Karpas-422 (cell line): ENCODE measurements around the gene KDM3A. TPM values are rescaled to one million over a fixed set of nuclear protein-coding genes. Genes with fewer than 3 reads are reported as not detected.

Experiments
- DNase-seq: peaks from one replicate; pipeline ENCODE4 v3.0.0-alpha.2; 2015
- H2AFZ ChIP-seq: fragments of 200-600 bp; sonication (generic); 2 replicates; pipeline ENCODE4 v1.6.1; 2014; ENCODE audit warnings: antibody characterized with exemption, low read length, mixed read lengths
- H3K27ac ChIP-seq: fragments of 200-600 bp; sonication (generic); 2 replicates; pipeline ENCODE4 v1.5.1; 2014; ENCODE audit warnings: mild to moderate bottlenecking, low read length, moderate library complexity
- H3K27me3 ChIP-seq: fragments of 200-600 bp; sonication (generic); 2 replicates; pipeline ENCODE4 v1.6.1; 2014; ENCODE audit warnings: low read length, mixed read lengths
- H3K36me3 ChIP-seq: fragments of 200-600 bp; sonication (generic); 2 replicates; pipeline ENCODE4 v1.6.1; 2014; ENCODE audit warnings: low read length, mixed read lengths; ENCODE audit not compliant: insufficient read depth
- H3K4me1 ChIP-seq: fragments of 200-600 bp; sonication (generic); 2 replicates; pipeline ENCODE4 v1.6.1; 2014; ENCODE audit warnings: mild to moderate bottlenecking, low read length, mixed read lengths
- H3K4me2 ChIP-seq: fragments of 200-600 bp; sonication (generic); 2 replicates; pipeline ENCODE4 v1.6.1; 2014; ENCODE audit warnings: low read length, low read depth, mild to moderate bottlenecking; ENCODE audit not compliant: poor library complexity, severe bottlenecking
- H3K4me3 ChIP-seq: fragments of 200-600 bp; sonication (generic); 2 replicates; pipeline ENCODE4 v1.5.1; 2014; ENCODE audit warnings: mild to moderate bottlenecking, antibody characterized with exemption, low read length, mixed read lengths
- H3K79me2 ChIP-seq: fragments of 200-600 bp; sonication (generic); 2 replicates; pipeline ENCODE4 v1.6.1; 2014; ENCODE audit warnings: mild to moderate bottlenecking, low read length, mixed read lengths
- H3K9ac ChIP-seq: fragments of 200-600 bp; sonication (generic); 2 replicates; pipeline ENCODE4 v1.6.0; 2014; ENCODE audit warnings: low read length
- H3K9me2 ChIP-seq: fragments of 200-600 bp; sonication (generic), shearing (Covaris generic); replicated peaks from 2 replicates; pipeline ENCODE4 v1.6.0; 2014; ENCODE audit warnings: mild to moderate bottlenecking, low read length, moderate library complexity; ENCODE audit not compliant: insufficient read depth
- H3K9me3 ChIP-seq: fragments of 300-700, 200-600 bp; sonication (generic); 2 replicates; pipeline ENCODE4 v1.6.1; 2014; ENCODE audit warnings: low read length, mixed read lengths
- H4K20me1 ChIP-seq: fragments of 200-600 bp; sonication (generic); 2 replicates; pipeline ENCODE4 v1.6.1; 2014; ENCODE audit warnings: mild to moderate bottlenecking, antibody characterized with exemption, low read length, low read depth; ENCODE audit not compliant: insufficient read depth
- total RNA-seq: library from RNA; depleted of rRNA; stranded (reverse); fragments of >200 nt; shearing (Covaris generic); gene quantifications from 2 replicates; pipeline ENCODE4 v1.2.3, GENCODE V29; 2014; ENCODE audit warnings: low replicate concordance

The KDM3A gene
- total RNA-seq, 1 experiment from 2014 or later = 154 TPM

- Histone ChIP-seq H3K9ac (no peak overlapping the region), H4K20me1 (no peaks in the 10 kb centered on the region), H3K27ac (no peak overlapping the region), H3K9me3 (peaks cover 11% of the 10 kb centered on the region; the same call in 1 of the 2 replicates), H3K79me2 (peaks cover 20% of the 10 kb centered on the region), H3K4me1 (no peaks in the 10 kb centered on the region; the same call in 1 of the 2 replicates), H3K4me2 (no peak overlapping the region), H3K36me3 (peaks cover 78% of the 10 kb centered on the region), H3K4me3 (no peak overlapping the region), H3K9me2 (no peaks in the 10 kb centered on the region), H3K27me3 (no peaks in the 10 kb centered on the region), H2AFZ (no peak overlapping the region)
- DNase-seq = no peak
Observed at GRCh38 chr2:86499326-86499725, 58.2 kb downstream of the KDM3A start.

- H3K27me3 ChIP-seq = no peaks in the 10 kb centered on the region
- no peak overlapping the region for H3K9ac ChIP-seq
- H4K20me1 ChIP-seq = no peaks in the 10 kb centered on the region
- H3K9me2 ChIP-seq = no peaks in the 10 kb centered on the region
- H3K27ac ChIP-seq = no peak overlapping the region
- no peaks in the 10 kb centered on the region; the same call in 1 of the 2 replicates for H3K4me1 ChIP-seq
- H3K79me2 ChIP-seq = peaks cover 14% of the 10 kb centered on the region
- H3K4me3 ChIP-seq = no peak overlapping the region
- H3K4me2 ChIP-seq = no peak overlapping the region
- peaks cover 11% of the 10 kb centered on the region; the same call in 1 of the 2 replicates for H3K9me3 ChIP-seq
- H2AFZ ChIP-seq = no peak overlapping the region
- H3K36me3 ChIP-seq = peaks cover 76% of the 10 kb centered on the region
- DNase-seq = peak; percentile 59
Observed at GRCh38 chr2:86500325-86501083, 59.3 kb downstream of the KDM3A start.

DNA sequence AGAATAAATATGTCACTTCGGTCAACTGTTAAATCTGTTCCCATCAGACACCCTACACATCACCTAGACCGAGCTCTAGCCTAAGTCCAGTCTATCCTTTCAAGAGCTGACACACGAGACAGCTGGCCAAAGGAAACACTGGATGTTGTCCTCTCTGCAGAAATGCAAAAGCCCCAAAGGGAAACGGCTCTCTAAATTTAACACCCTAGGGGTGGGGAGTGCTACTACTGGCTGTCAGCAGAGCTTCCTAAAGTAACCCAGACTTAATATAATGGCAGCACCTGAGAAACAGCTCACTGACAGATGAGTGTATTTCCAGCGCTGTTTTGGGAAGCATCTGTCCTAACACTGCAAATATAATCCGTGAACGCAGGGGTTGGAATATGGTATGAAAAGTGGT lies 66.4 kb downstream of the KDM3A start:
- Histone ChIP-seq H3K79me2 (peaks cover 9% of the 10 kb centered on the region), H3K9me2 (no peaks in the 10 kb centered on the region), H3K27me3 (no peaks in the 10 kb centered on the region), H3K4me1 (no peaks in the 10 kb centered on the region), H3K4me2 (no peak overlapping the region), H3K27ac (no peak overlapping the region), H3K36me3 (peaks cover 30% of the 10 kb centered on the region), H2AFZ (no peak overlapping the region), H3K9me3 (no peaks in the 10 kb centered on the region), H3K9ac (no peak overlapping the region), H3K4me3 (no peak overlapping the region), H4K20me1 (no peaks in the 10 kb centered on the region)
- DNase-seq = no peak

GRCh38 chr2:86510436-86510933 lies 69.3 kb downstream of the KDM3A start:
- H2AFZ ChIP-seq = no peak overlapping the region
- H4K20me1 ChIP-seq = no peaks in the 10 kb centered on the region
- H3K9me2 ChIP-seq = no peaks in the 10 kb centered on the region
- H3K36me3 ChIP-seq = peaks cover 12% of the 10 kb centered on the region; the same call in 1 of the 2 replicates
- DNase-seq = no peak
- H3K9ac ChIP-seq = no peak overlapping the region
- peaks cover 34% of the 10 kb centered on the region for H3K79me2 ChIP-seq
- no peak overlapping the region for H3K4me3 ChIP-seq
- no peaks in the 10 kb centered on the region for H3K4me1 ChIP-seq
- no peak overlapping the region for H3K27ac ChIP-seq
- H3K27me3 ChIP-seq = no peaks in the 10 kb centered on the region
- no peak overlapping the region for H3K4me2 ChIP-seq
- no peaks in the 10 kb centered on the region for H3K9me3 ChIP-seq

DNA sequence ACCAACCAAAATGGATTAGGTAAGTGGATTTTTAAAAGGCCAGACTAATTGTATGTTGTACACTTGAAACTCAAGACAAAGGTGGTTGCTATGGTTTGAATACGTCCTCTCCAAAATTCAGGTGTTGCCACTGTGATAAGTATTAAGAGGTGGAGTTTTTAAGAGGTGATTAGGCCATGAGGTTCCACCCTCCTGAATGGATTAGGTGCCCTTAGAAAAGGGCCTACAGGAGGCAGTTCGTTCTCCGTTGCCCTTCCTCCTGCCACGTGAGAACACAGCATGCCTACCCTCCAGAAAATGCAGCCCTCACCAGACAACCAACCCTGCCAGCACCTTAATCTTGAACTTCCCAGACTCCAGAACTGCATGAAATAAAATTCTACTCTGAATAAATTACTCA lies 70.9 kb downstream of the KDM3A start:
- no peak overlapping the region for H3K4me3 ChIP-seq
- H3K9me2 ChIP-seq = no peaks in the 10 kb centered on the region
- H4K20me1 ChIP-seq = no peaks in the 10 kb centered on the region
- H3K36me3 ChIP-seq = peaks cover 12% of the 10 kb centered on the region; the same call in 1 of the 2 replicates
- peaks cover 43% of the 10 kb centered on the region for H3K79me2 ChIP-seq
- H3K9ac ChIP-seq = no peak overlapping the region
- no peak overlapping the region for H2AFZ ChIP-seq
- no peaks in the 10 kb centered on the region for H3K27me3 ChIP-seq
- no peak overlapping the region for H3K27ac ChIP-seq
- H3K9me3 ChIP-seq = no peaks in the 10 kb centered on the region
- no peaks in the 10 kb centered on the region for H3K4me1 ChIP-seq
- no peak overlapping the region for H3K4me2 ChIP-seq
- no peak for DNase-seq

DNA sequence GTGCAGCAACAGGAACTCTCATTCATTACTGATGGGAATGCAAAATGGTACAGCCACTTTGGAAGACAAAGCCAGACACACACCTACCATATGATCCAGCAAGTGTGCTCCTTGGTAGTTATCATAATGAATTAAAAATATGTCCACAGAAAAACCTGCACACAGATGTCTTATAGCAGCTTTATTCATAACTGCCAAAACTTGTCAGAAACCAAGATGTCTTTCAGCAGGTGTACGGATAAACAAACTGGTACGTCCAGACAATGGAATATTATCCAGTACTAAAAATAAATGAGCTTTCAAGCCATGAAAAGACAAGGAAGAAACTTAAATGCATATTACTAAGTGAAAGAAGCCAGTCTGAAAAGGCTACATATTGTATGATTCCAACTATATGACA lies 71.7 kb downstream of the KDM3A start:
- DNase-seq = no peak

DNA sequence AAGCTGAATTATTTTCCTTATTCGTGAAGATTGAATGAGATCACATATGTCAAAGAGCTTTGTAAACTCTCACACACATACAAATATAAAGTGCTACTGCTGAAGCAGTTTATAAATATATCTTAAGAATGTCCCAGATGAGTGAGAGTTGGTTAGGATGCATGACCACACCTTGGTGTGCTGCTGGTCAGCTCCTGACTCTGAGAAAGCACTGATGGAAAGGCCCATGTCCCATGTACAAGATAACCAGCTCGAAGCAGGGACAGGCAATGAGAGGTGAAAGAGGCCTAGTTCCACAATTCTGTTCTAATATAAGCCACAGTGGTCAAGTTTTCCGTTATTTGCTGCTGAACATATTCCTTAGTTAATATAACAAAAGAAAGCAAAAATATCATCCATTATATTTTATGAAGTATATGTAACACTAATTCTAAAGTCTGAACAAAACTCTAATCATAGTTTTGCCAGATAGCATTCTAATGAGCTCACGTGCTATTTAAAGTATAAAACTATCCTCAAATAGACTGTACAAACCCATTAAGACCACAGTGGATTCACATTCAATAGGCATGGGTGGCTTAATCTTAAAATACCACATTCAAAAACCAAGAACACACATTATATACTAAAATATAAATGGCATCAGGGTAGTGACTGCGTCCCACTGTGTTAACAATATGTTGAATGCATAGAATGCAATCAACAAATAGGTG lies 72.9 kb downstream of the KDM3A start:
- Histone ChIP-seq H4K20me1 (no peaks in the 10 kb centered on the region), H3K4me1 (no peaks in the 10 kb centered on the region), H3K27ac (no peak overlapping the region), H3K4me2 (no peak overlapping the region), H3K9me2 (no peaks in the 10 kb centered on the region), H3K79me2 (peaks cover 48% of the 10 kb centered on the region), H2AFZ (no peak overlapping the region), H3K36me3 (0 out of 2 replicates have a peak, but pooled peaks cover 2% of the 10 kb centered on the region), H3K9me3 (no peaks in the 10 kb centered on the region), H3K4me3 (no peak overlapping the region), H3K9ac (no peak overlapping the region), H3K27me3 (no peaks in the 10 kb centered on the region)
- no peak for DNase-seq

More for the DNA sequence above, 71.7 kb downstream of the KDM3A start:
- H3K4me1 ChIP-seq = no peaks in the 10 kb centered on the region
- H3K4me2 ChIP-seq = no peak overlapping the region
- H3K9me3 ChIP-seq = no peaks in the 10 kb centered on the region
- no peak overlapping the region for H2AFZ ChIP-seq
- no peaks in the 10 kb centered on the region for H3K9me2 ChIP-seq
- no peak overlapping the region for H3K9ac ChIP-seq
- H3K4me3 ChIP-seq = no peak overlapping the region
- H3K79me2 ChIP-seq = peaks cover 47% of the 10 kb centered on the region
- H3K27me3 ChIP-seq = no peaks in the 10 kb centered on the region
- no peaks in the 10 kb centered on the region for H4K20me1 ChIP-seq
- peaks cover 8% of the 10 kb centered on the region; the same call in 1 of the 2 replicates for H3K36me3 ChIP-seq
- H3K27ac ChIP-seq = no peak overlapping the region

DNA sequence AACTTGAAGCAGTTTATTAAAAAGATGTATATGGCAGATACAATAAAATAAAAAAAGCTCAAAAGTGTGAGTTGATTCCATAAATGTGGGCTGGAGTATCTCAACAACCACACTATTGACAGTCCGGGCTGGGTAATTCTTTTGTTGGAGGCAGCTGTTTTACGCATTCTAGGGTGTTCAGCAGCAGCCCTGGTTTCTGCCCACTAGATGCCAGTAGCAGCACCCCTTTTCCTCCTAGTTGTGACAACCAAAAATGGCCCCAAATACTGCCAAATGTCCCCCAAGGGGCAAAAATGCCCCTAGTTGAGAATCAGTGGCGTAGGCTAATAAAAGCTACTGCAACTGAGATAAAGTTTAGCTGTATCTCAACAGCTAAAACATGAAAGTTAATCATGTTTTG lies 77.3 kb downstream of the KDM3A start:
- Histone ChIP-seq H3K79me2 (peaks cover 35% of the 10 kb centered on the region), H3K4me3 (no peak overlapping the region), H3K9me3 (peaks cover 17% of the 10 kb centered on the region), H3K9ac (no peak overlapping the region), H3K27me3 (no peaks in the 10 kb centered on the region), H4K20me1 (no peaks in the 10 kb centered on the region), H3K9me2 (no peaks in the 10 kb centered on the region), H3K27ac (no peak overlapping the region), H2AFZ (no peak overlapping the region), H3K4me1 (no peaks in the 10 kb centered on the region), H3K36me3 (peaks cover 17% of the 10 kb centered on the region), H3K4me2 (no peak overlapping the region)
- DNase-seq = peak; percentile 82
